C4-2B (cell line): ENCODE measurements around the gene DLGAP3.

ENCODE experiments used
- H3K27ac ChIP-seq: fragments of 450-650 bp; 2 replicates; pipeline ENCODE4 v1.5.1; 2017
- CTCF ChIP-seq: fragments of 450-650 bp; conservative IDR thresholded peaks from 2 replicates; pipeline ENCODE4 v1.5.1; 2017; ENCODE audit warnings: mild to moderate bottlenecking
- ZFX ChIP-seq: fragments of 450-650 bp; IDR thresholded peaks from 2 replicates; pipeline ENCODE4 v1.6.1; 2017

DLGAP3 gene

GRCh38 chr1:34864759-34865158 is 64.7 kb downstream of the DLGAP3 start:
- TF ChIP-seq CTCF = no peak
- no peak for TF ChIP-seq ZFX

GRCh38 chr1:34863501-34863900 is 65.9 kb downstream of the DLGAP3 start:
- no peak overlapping the region for H3K27ac ChIP-seq
- TF ChIP-seq ZFX (no peak), CTCF (no peak)

More at GRCh38 chr1:34864759-34865158, 64.7 kb downstream of the DLGAP3 start:
- H3K27ac ChIP-seq = no peak overlapping the region

GRCh38 chr1:34859446-34860200 is 69.8 kb downstream of the DLGAP3 start, which contains the start of gene SMIM12:
SMIM12 (minus strand) TSS chr1:34859749; CDS start chr1:34855977, 3,772 bp downstream.
- TF ChIP-seq CTCF (peak; percentile 95), ZFX (peak; percentile 69; the same call in 1 of the 2 replicates)
- H3K27ac ChIP-seq = peak within 1 kb of the TSS; percentile 81

- TF ChIP-seq CTCF = no peak
- no peak for TF ChIP-seq ZFX
- peak overlapping the region; percentile 81 for H3K27ac ChIP-seq
These were observed 70.5 kb downstream of the DLGAP3 start for GRCh38 chr1:34858901-34859445.

GRCh38 chr1:34856697-34857096 is 72.8 kb downstream of the DLGAP3 start:
- TF ChIP-seq ZFX = no peak
- no peak for TF ChIP-seq CTCF
- H3K27ac ChIP-seq = no peak overlapping the region

GRCh38 chr1:34852677-34853217 is 76.7 kb downstream of the DLGAP3 start:
- no peak for TF ChIP-seq ZFX
- TF ChIP-seq CTCF = peak; percentile 100
- no peak overlapping the region for H3K27ac ChIP-seq
